ENCODE data around the gene CLCN6.

The CLCN6 gene

GRCh38 chr1:11880911-11881748 is 75.1 kb downstream of the CLCN6 start:
- no peak for DNase-seq

GRCh38 chr1:11881749-11882441 is 75.9 kb downstream of the CLCN6 start:
- DNase-seq: no peak

- DNase-seq: no peak
Observed at GRCh38 chr1:11882814-11883538, 77.0 kb downstream of the CLCN6 start.

- peak; percentile 11 for DNase-seq
Observed at GRCh38 chr1:11885916-11886315, 79.9 kb downstream of the CLCN6 start.

GRCh38 chr1:11886986-11887665 is 81.1 kb downstream of the CLCN6 start:
- no peak for DNase-seq

- DNase-seq: no peak
Observed at GRCh38 chr1:11887666-11888007, 81.6 kb downstream of the CLCN6 start.

- no peak for DNase-seq
Observed at GRCh38 chr1:11888206-11888876, 82.3 kb downstream of the CLCN6 start.

- no peak for DNase-seq
Observed at GRCh38 chr1:11888877-11889208, 82.9 kb downstream of the CLCN6 start.

- DNase-seq: no peak
Observed at GRCh38 chr1:11891433-11892186, 85.6 kb downstream of the CLCN6 start.

Data from NCI-H1694 treated with DMSO at 0.1 percent for 48 hours (cell line).